Measurements from ENCODE around the gene TMEM248. TPM values are rescaled to one million over a fixed set of nuclear protein-coding genes. Genes with fewer than 3 reads are reported as not detected.

Gene TMEM248
- total and polyA plus RNA-seq, 2 experiments from 2014 or later = 53.0 to 55.7 TPM

DNA sequence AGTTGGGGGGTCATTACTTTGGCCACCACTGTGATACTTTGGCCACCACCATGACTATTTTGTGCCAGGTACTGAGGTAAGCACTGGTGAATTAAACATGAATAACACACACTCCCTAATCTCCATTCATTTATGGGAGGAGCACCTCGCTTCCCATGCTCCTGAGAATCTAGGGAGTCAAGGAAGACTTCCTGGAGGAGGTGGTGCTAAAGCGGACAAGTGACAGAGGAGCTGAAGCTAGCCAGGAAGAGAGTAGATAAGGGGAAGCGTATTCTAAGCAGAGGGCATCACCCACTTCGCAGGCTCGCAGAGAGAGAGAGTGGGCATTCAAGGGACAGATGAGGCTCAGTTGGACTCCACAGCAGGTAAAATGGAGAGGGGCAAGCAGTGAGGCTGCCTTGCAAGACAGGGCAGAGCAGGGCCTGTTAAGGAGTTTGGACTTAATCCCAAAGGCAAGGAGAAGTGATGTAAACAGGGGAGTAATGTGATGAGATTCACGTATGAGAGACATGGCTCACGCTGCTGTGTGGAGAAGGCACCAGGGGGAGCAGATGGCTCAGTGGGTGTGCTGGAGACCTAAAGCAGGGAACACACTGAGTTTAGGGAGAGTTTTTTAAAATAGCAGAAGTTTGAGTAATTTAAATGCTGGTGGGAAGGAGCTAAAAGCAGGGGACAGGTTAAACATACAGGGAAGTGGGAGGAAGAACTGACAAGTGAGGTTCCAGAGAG is 21.3 kb upstream of the TMEM248 start:
- Histone ChIP-seq H3K9me3 (ENCODE audit: low read depth) (no peaks in the 10 kb centered on the region), H3K27me3 (no peaks in the 10 kb centered on the region), H3K36me3 (no peaks in the 10 kb centered on the region), H3K27ac (no peak overlapping the region), H3K4me1 (ENCODE audit: low read depth) (no peaks in the 10 kb centered on the region), H3K4me3 (no peak overlapping the region)
- DNase-seq (ENCODE audit: low read depth in 1 of 2, low spot score in 1 of 2) = no peak
- TF ChIP-seq, protein P1, sequence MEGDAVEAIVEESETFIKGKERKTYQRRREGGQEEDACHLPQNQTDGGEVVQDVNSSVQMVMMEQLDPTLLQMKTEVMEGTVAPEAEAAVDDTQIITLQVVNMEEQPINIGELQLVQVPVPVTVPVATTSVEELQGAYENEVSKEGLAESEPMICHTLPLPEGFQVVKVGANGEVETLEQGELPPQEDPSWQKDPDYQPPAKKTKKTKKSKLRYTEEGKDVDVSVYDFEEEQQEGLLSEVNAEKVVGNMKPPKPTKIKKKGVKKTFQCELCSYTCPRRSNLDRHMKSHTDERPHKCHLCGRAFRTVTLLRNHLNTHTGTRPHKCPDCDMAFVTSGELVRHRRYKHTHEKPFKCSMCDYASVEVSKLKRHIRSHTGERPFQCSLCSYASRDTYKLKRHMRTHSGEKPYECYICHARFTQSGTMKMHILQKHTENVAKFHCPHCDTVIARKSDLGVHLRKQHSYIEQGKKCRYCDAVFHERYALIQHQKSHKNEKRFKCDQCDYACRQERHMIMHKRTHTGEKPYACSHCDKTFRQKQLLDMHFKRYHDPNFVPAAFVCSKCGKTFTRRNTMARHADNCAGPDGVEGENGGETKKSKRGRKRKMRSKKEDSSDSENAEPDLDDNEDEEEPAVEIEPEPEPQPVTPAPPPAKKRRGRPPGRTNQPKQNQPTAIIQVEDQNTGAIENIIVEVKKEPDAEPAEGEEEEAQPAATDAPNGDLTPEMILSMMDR (IDR thresholded peaks at IDR 0.05; ENCODE audit: low read depth, low read length) = no peak

DNA sequence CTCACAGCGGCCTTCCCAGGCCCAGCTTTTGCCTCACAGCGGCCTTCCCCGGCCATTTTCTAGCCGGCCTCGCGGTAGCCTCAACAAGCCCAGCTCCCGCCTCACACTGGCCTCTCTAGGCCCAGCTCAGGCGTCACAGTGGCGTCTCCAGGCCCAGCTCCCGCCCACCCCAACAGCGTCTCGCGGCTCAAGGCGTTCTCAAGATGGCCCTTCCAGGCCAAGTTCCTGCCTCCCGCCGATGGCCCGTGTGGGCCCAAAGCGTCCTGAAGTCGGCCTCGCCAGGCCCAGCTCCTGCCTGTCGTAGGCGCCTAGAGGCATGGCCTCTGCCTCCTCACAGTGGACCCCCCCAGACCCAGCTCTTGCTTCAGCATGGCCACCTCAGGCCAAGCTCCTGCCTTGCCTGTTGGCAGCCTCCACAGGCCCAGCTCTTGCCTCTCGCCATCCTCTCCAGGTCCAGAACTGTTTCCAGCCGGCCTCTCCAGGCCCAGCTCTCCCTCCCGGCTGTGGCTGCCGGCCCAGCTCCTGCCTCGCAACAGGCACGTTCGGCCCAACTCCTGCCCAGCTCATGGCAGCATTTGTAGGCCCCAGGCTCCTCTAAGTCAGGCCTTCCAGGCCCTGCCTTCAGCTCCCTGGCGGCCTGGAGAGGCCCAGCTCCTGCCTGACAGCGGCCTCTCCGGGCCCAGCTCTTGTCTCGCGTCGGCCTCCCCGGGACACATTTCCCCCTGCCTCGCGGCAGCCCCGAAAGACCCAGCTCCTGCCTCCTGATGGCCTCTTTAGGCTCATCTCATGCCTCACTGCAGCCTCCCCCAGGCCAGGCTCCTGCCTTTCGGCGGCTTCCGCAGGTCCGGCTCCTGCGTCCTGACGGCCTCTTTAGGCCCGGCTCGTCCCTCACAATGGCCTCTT is 18.8 kb upstream of the TMEM248 start:
- no peak overlapping the region for H3K4me3 ChIP-seq
- no peak for DNase-seq (ENCODE audit: low read depth in 1 of 2, low spot score in 1 of 2)
- H3K36me3 ChIP-seq = no peaks in the 10 kb centered on the region
- no peaks in the 10 kb centered on the region for H3K4me1 ChIP-seq (ENCODE audit: low read depth)
- H3K27me3 ChIP-seq = no peaks in the 10 kb centered on the region
- H3K9me3 ChIP-seq (ENCODE audit: low read depth) = no peaks in the 10 kb centered on the region
- no peak overlapping the region for H3K27ac ChIP-seq
- TF ChIP-seq, protein P1 (IDR thresholded peaks at IDR 0.05; ENCODE audit: low read depth, low read length) = no peak

DNA sequence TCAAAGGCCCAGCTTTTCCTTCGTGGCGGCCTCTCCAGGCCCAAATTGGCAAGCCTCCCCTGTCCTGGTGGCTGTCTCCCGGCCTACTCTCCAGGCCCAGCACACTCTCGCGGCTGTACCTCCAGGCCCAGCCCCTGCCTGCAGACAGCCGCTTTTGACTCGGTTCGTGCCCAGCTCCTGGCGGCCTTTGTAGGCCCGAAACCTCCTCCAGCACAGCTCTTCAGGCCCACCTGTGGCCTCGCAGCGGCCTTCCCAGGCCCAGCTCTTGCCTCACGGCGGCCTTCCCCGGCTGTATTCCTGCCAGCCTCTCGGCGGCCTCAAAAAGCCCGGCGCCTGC is 18.2 kb upstream of the TMEM248 start:
- no peak for DNase-seq (ENCODE audit: low read depth in 1 of 2, low spot score in 1 of 2)
- TF ChIP-seq, protein P1 (IDR thresholded peaks at IDR 0.05; ENCODE audit: low read depth, low read length) = no peak

GRCh38 chr7:66903360-66904062 is 17.5 kb upstream of the TMEM248 start:
- TF ChIP-seq, protein P1 (IDR thresholded peaks at IDR 0.05; ENCODE audit: low read depth, low read length) = no peak
- no peak overlapping the region for H3K27ac ChIP-seq
- H3K9me3 ChIP-seq (ENCODE audit: low read depth) = no peaks in the 10 kb centered on the region
- H3K27me3 ChIP-seq = no peaks in the 10 kb centered on the region
- H3K36me3 ChIP-seq = no peaks in the 10 kb centered on the region
- H3K4me3 ChIP-seq = no peak overlapping the region
- no peak for DNase-seq (ENCODE audit: low read depth in 1 of 2, low spot score in 1 of 2)
- H3K4me1 ChIP-seq (ENCODE audit: low read depth) = no peaks in the 10 kb centered on the region

More for the DNA sequence above, 18.2 kb upstream of the TMEM248 start:
- no peaks in the 10 kb centered on the region for H3K9me3 ChIP-seq (ENCODE audit: low read depth)
- no peaks in the 10 kb centered on the region for H3K4me1 ChIP-seq (ENCODE audit: low read depth)
- no peak overlapping the region for H3K27ac ChIP-seq
- no peaks in the 10 kb centered on the region for H3K36me3 ChIP-seq
- H3K27me3 ChIP-seq = no peaks in the 10 kb centered on the region
- no peak overlapping the region for H3K4me3 ChIP-seq

GRCh38 chr7:66904063-66904593 is 16.9 kb upstream of the TMEM248 start:
- Histone ChIP-seq H3K4me1 (ENCODE audit: low read depth) (no peaks in the 10 kb centered on the region), H3K9me3 (ENCODE audit: low read depth) (no peaks in the 10 kb centered on the region), H3K27me3 (no peaks in the 10 kb centered on the region), H3K36me3 (no peaks in the 10 kb centered on the region), H3K4me3 (no peak overlapping the region), H3K27ac (no peak overlapping the region)
- TF ChIP-seq, protein P1 (IDR thresholded peaks at IDR 0.05; ENCODE audit: low read depth, low read length) = no peak
- no peak for DNase-seq (ENCODE audit: low read depth in 1 of 2, low spot score in 1 of 2)
